Activated T-cell treated with anti-CD3 and anti-CD28 coated beads, Interleukin-2, amount 50 U/mL, for 4 hours (primary cell): ENCODE data around the gene SMIM10L2A. TPM values are rescaled to one million over a fixed set of nuclear protein-coding genes. Genes with fewer than 3 reads are reported as not detected.

Experiments used
- ATAC-seq, 2 donors: fragments of 200-7000 bp; cut with Tn5 transposase; one replicate each; pipeline ENCODE4 v1.10.0; 2021
- DNase-seq: peaks from one replicate; pipeline ENCODE4 v3.0.0-alpha.2; 2020
- H3K27me3 Mint-ChIP-seq: one replicate; pipeline ENCODE4 v1.8.0; 2021; ENCODE audit warnings: low read depth, mixed read lengths
- H3K36me3 Mint-ChIP-seq: one replicate; pipeline ENCODE4 v1.8.0; 2022; ENCODE audit warnings: mixed read lengths; ENCODE audit not compliant: insufficient read depth
- H3K4me1 Mint-ChIP-seq: one replicate; pipeline ENCODE4 v1.8.0; 2021; ENCODE audit warnings: low read depth, mixed read lengths
- H3K4me3 Mint-ChIP-seq: one replicate; pipeline ENCODE4 v1.8.0; 2021; ENCODE audit warnings: mild to moderate bottlenecking, moderate library complexity, mixed read lengths
- H3K9me3 Mint-ChIP-seq: one replicate; pipeline ENCODE4 v1.8.0; 2021; ENCODE audit warnings: mixed read lengths
- total RNA-seq, 3 donors: library from RNA; stranded (reverse); gene quantifications; one replicate each; pipeline ENCODE4 v1.2.1, GENCODE V29; 2021

SMIM10L2A gene
- total RNA-seq, 3 donors from 2014 or later = 0.38 to 0.66 (median 0.61) TPM

GRCh38 chrX:135432881-135433521 lies 11.3 kb downstream of the SMIM10L2A start:
- Mint-ChIP-seq H3K36me3 (no peaks in the 10 kb centered on the region), H3K9me3 (peaks cover 7% of the 10 kb centered on the region), H3K27me3 (peaks cover 3% of the 10 kb centered on the region), H3K4me1 (peaks cover 5% of the 10 kb centered on the region), H3K4me3 (no peak overlapping the region)
- ATAC-seq (no peak), DNase-seq (no peak)

GRCh38 chrX:135433531-135434257 lies 11.9 kb downstream of the SMIM10L2A start:
- DNase-seq = no peak
- peaks cover 7% of the 10 kb centered on the region for H3K9me3 Mint-ChIP-seq
- peaks cover 3% of the 10 kb centered on the region for H3K27me3 Mint-ChIP-seq
- ATAC-seq = no peak
- no peak overlapping the region for H3K4me3 Mint-ChIP-seq
- H3K4me1 Mint-ChIP-seq = peaks cover 5% of the 10 kb centered on the region
- no peaks in the 10 kb centered on the region for H3K36me3 Mint-ChIP-seq

- H3K27me3 Mint-ChIP-seq = no peaks in the 10 kb centered on the region
- ATAC-seq (no peak), DNase-seq (no peak)
- H3K9me3 Mint-ChIP-seq = peaks cover 7% of the 10 kb centered on the region
- peaks cover 5% of the 10 kb centered on the region for H3K4me1 Mint-ChIP-seq
- H3K36me3 Mint-ChIP-seq = no peaks in the 10 kb centered on the region
- H3K4me3 Mint-ChIP-seq = no peak overlapping the region
Observed at GRCh38 chrX:135434258-135435138, 12.8 kb downstream of the SMIM10L2A start.

DNA sequence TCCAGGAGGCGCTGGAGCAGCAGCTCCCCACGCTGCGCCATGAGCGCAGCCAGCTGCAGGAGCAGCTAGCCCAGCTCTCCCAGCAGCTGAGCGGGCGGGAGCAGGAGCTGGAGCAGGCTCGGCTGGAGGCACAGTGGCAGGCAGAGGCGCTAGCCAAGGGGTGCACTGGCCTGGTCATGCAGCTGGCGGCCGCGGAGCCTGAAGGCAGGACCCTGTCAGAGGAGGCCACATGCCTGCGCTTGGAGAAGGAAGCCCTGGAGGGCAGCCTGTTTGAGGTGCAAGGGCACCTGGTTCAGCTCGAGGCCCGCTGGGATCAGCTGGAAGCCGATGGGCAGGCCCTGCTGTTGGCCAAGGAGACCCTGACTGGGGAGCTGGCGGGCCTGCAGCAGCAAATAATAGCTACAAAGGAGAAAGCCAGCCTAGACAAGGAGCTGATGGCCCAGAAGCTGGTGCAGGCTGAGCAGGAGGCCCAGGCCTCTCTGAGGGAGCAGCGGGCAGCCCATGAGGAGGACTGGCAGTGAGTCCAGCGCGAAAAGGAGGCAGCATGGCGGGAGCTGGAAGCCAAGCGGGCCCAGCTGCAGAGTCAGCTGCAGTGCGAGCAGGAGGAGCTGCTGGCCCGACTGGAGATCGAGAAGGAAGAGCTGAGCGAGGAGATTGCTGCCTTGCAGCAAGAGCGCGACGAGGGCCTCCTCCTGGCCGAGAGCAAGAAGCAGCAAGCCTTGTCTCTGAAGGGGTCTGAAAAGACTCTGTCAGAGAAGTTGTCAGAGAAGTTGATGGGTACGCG lies 13.6 kb downstream of the SMIM10L2A start:
- no peak overlapping the region for H3K4me3 Mint-ChIP-seq
- no peaks in the 10 kb centered on the region for H3K36me3 Mint-ChIP-seq
- DNase-seq = no peak
- peaks cover 5% of the 10 kb centered on the region for H3K4me1 Mint-ChIP-seq
- no peak for ATAC-seq
- peaks cover 7% of the 10 kb centered on the region for H3K9me3 Mint-ChIP-seq
- no peaks in the 10 kb centered on the region for H3K27me3 Mint-ChIP-seq

- no peaks in the 10 kb centered on the region for H3K36me3 Mint-ChIP-seq
- DNase-seq (no peak), ATAC-seq (no peak)
- peaks cover 5% of the 10 kb centered on the region for H3K4me1 Mint-ChIP-seq
- no peaks in the 10 kb centered on the region for H3K27me3 Mint-ChIP-seq
- no peak overlapping the region for H3K4me3 Mint-ChIP-seq
- peaks cover 7% of the 10 kb centered on the region for H3K9me3 Mint-ChIP-seq
Observed at GRCh38 chrX:135435933-135436332, 14.2 kb downstream of the SMIM10L2A start.

DNA sequence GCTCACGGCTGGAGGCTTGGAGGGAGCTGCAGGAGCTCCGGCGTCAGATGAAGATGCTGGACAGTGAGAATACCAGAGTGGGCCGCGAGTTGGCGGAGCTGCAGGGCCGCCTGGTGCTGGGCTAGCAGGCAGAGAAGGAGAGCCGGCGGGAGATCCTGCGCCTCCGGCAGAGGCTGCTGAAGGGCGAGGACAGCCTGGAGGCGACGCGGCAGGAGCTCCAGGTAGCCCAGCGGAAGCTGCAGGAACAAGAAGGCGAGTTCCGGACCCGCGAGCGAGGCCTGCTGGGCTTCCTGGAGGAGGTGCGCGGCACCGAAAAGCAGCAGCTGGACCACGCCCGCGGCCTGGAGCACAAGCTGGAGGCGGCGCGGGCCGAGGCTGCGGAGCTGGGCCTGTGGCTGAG lies 14.7 kb downstream of the SMIM10L2A start:
- Mint-ChIP-seq H3K4me3 (no peak overlapping the region), H3K27me3 (no peaks in the 10 kb centered on the region), H3K4me1 (peaks cover 4% of the 10 kb centered on the region), H3K36me3 (no peaks in the 10 kb centered on the region), H3K9me3 (peaks cover 3% of the 10 kb centered on the region)
- ATAC-seq (no peak), DNase-seq (no peak)

GRCh38 chrX:135436966-135437866 lies 15.5 kb downstream of the SMIM10L2A start:
- no peaks in the 10 kb centered on the region for H3K36me3 Mint-ChIP-seq
- ATAC-seq = no peak
- no peak overlapping the region for H3K4me3 Mint-ChIP-seq
- no peaks in the 10 kb centered on the region for H3K27me3 Mint-ChIP-seq
- no peaks in the 10 kb centered on the region for H3K4me1 Mint-ChIP-seq
- DNase-seq = no peak
- H3K9me3 Mint-ChIP-seq = no peaks in the 10 kb centered on the region

DNA sequence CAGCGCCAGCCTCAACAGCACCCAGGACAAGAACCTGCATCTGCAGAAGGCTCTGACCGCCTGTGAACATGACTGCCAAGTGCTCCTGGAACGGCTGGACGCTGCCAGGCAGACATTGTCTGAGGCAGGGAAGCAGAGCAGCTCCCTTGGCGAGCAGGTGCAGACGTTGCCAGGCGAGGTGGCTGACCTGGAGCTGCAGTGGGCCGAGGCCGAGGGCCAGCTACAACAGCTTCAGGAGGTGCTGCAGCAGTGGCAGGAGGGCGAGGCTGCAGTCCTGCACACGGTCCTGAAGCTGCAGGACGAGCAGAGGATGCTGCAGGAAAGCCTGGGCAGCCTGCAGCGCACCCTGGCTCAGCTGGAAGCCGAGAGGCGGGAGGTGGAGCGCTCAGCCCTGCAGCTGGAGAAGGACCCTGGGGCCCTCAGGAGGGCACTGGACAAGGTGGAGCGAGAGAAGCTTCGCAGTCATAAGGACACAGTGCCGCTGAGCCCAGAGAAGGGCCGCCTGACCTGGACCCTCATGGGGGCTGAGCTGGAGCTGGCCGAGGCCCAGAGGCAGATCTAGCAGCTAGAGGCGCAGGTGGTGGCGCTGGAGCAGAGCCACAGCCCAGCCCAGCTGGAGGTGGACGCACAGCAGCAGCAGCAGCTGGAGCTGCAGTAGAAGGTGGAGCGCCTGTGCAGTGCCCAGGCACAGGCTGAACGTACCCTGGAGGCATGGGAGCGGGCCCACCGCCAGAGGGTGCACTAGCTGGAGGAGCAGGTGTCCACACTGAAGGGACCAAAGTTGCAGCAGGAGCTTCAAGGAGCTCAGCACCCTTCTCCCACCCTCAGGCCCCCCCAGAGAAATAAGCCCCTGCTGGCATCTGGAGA lies 16.4 kb downstream of the SMIM10L2A start:
- no peaks in the 10 kb centered on the region for H3K9me3 Mint-ChIP-seq
- H3K36me3 Mint-ChIP-seq = no peaks in the 10 kb centered on the region
- no peaks in the 10 kb centered on the region for H3K27me3 Mint-ChIP-seq
- no peaks in the 10 kb centered on the region for H3K4me1 Mint-ChIP-seq
- no peak for ATAC-seq
- no peak for DNase-seq
- no peak overlapping the region for H3K4me3 Mint-ChIP-seq

GRCh38 chrX:135438734-135439043 lies 16.9 kb downstream of the SMIM10L2A start:
- Mint-ChIP-seq H3K36me3 (no peaks in the 10 kb centered on the region), H3K27me3 (no peaks in the 10 kb centered on the region), H3K4me1 (no peaks in the 10 kb centered on the region), H3K4me3 (no peak overlapping the region), H3K9me3 (no peaks in the 10 kb centered on the region)
- DNase-seq (no peak), ATAC-seq (no peak)

DNA sequence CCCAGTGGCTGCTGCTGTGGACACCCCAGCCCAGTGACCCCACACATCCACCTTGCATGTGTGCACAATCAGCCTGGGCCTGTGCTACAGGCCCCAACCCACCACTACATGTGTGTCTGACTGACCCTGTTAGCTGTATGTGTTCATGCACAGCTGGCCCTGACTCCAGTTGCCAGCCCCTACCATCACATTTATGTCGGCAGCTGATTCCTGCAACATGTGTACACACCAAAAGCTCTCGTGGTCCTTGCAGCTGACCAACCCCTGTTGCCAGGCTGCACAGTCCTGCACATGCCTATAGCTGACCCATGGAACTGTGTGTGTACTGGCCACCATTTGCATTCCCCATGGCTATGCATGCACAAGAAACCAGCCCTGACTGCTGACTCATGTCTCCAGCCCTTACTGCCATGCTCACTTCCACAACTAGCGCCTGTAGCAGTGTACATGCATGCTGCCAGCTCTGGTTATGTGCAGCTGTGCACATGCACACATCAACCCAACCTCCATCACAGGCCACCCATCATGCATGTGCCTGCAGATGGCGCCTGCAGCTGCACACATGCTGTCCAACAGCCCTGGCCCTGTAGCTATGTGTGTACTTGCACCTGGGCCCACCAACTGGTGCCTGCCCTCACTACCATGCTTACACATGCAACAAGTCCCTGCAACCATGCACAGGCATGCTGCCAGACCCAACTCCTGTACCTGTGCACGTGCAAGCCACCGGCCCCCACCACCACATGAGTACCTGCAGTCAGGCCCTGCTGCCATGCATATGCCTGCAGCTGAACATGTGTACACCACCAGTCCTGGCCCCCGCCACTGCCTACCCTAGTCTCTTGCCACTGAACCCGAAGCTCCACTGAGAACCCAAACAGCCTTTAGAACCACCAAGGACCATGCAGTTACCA lies 28.1 kb downstream of the SMIM10L2A start:
- no peak for DNase-seq
- H3K4me1 Mint-ChIP-seq = no peaks in the 10 kb centered on the region
- no peaks in the 10 kb centered on the region for H3K36me3 Mint-ChIP-seq
- ATAC-seq = no peak
- H3K4me3 Mint-ChIP-seq = no peak overlapping the region
- no peaks in the 10 kb centered on the region for H3K9me3 Mint-ChIP-seq
- no peaks in the 10 kb centered on the region for H3K27me3 Mint-ChIP-seq

GRCh38 chrX:135453381-135453780 lies 31.6 kb downstream of the SMIM10L2A start:
- Mint-ChIP-seq H3K4me3 (no peak overlapping the region), H3K27me3 (no peaks in the 10 kb centered on the region), H3K36me3 (no peaks in the 10 kb centered on the region), H3K9me3 (no peaks in the 10 kb centered on the region), H3K4me1 (no peaks in the 10 kb centered on the region)
- ATAC-seq (no peak), DNase-seq (no peak)

GRCh38 chrX:135454816-135455215 lies 33.1 kb downstream of the SMIM10L2A start:
- no peak for ATAC-seq
- H3K4me1 Mint-ChIP-seq = no peaks in the 10 kb centered on the region
- no peak overlapping the region for H3K4me3 Mint-ChIP-seq
- no peaks in the 10 kb centered on the region for H3K27me3 Mint-ChIP-seq
- no peaks in the 10 kb centered on the region for H3K9me3 Mint-ChIP-seq
- no peak for DNase-seq
- no peaks in the 10 kb centered on the region for H3K36me3 Mint-ChIP-seq
